GM04504 (cell line): ENCODE results near the gene HEATR3.
"Not testable (repeated sequence)": the region's sequence is repeated elsewhere in the genome, so short reads cannot be mapped to it uniquely, and the experiment has no call there.

Experiments
- DNase-seq: peaks from one replicate; pipeline ENCODE4 v3.0.0-alpha.2; 2012; ENCODE audit warnings: low read depth

Gene HEATR3

GRCh38 chr16:50099957-50100648, 34.3 kb downstream of the HEATR3 start:
- no peak for DNase-seq

DNA sequence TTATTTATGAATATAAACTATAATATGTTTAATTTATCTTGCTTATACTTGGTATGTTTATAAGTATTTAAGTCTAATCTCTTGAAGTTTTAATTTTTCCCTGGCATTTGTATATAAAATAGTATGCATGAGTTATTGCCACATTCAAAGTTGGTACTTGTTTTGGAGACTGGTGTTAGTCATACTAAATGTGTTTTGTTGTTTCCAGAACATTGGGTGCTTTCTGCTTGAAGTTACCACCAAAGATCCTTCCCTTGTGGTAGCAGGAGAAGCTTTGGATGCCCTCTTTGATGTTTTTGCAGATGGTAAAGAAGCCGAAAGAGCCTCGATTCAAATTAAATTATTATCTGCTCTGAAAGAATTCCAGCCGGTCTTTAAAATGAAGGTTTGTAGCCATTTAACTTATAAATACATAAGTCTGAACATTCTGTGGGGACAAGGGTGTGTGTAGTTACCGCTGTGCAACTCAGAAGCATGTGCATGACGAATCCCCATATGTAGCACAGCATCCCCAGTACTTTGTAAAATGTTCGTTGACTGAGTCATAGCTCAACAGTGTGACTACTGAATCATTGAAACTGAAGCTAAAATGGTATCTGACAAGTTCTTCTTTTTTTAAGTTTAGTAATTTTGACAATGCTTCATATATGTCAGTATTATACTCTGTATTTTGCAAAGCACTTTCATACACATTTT, 36.4 kb downstream of the HEATR3 start:
- DNase-seq, result peak; percentile 55

GRCh38 chr16:50103764-50104163, 38.0 kb downstream of the HEATR3 start:
- peak; percentile 38 for DNase-seq

- DNase-seq, result no peak
These were observed 48.8 kb downstream of the HEATR3 start for GRCh38 chr16:50114357-50115129.

- DNase-seq, result no peak
These were observed 54.9 kb downstream of the HEATR3 start for GRCh38 chr16:50120711-50121110.

DNA sequence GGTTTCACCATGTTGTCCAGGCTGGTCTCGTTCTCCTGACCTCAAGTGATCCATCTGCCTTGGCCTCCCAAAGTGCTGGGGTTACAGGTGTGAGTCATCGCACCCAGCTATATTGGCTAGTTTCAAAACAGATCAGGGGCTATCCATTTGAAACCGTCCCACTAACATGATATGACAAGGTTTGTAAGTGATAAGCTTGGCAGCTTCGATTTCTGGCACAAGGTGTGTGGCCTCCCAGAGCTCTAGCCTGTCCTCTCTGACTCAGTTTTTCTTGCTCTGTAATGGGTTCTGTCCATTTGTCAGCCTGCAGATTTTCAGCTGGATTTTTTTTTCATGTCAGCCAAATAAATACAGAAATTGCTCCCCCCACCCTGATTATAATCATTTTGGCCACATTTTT, 55.5 kb downstream of the HEATR3 start:
- no peak for DNase-seq

DNA sequence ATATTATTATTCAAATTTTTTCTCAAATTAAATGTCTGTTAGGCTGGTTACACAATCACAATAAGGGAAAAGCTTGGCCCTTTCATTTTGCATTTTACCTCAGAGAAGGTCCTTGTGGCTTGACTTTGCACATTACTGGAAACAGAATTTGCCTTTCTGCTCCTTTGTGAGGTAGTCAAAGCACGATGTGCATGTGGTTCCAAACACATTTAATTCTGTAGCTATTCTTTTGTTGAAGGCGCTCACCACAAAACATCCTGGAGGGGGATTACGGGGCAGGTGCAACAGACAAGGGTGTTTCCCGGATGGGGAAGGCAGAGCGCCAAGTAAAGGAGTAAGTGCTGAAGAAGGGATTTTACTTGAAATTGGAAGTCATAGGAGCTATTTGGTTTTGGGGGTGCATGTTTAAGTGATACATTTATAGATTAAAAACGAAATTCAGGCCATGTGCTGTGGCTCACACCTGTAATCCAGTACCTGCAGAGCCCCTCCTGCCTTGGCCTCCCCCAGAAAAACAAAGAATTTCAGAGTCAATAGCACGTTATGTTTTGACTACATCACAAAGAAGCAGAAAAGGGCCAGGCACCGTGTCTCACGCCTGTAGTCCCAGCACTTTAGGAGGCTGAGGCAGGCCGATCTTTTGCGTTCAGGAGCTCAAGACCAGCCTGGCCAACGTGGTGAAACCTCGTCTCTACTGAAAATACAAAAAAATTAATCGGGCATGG, 56.1 kb downstream of the HEATR3 start:
- no peak for DNase-seq

- DNase-seq, result no peak
These were observed 57.6 kb downstream of the HEATR3 start for GRCh38 chr16:50123417-50123816.

GRCh38 chr16:50124769-50125168, 59.0 kb downstream of the HEATR3 start:
- DNase-seq, result no peak

GRCh38 chr16:50126183-50126582, 60.4 kb downstream of the HEATR3 start:
- DNase-seq, result no peak

GRCh38 chr16:50132571-50132970, 66.8 kb downstream of the HEATR3 start:
- DNase-seq, result not testable (repeated sequence)

- DNase-seq, result no peak
These were observed 67.4 kb downstream of the HEATR3 start for GRCh38 chr16:50133214-50133613.

- DNase-seq, result no peak
These were observed 70.6 kb downstream of the HEATR3 start for GRCh38 chr16:50136399-50136798.

DNA sequence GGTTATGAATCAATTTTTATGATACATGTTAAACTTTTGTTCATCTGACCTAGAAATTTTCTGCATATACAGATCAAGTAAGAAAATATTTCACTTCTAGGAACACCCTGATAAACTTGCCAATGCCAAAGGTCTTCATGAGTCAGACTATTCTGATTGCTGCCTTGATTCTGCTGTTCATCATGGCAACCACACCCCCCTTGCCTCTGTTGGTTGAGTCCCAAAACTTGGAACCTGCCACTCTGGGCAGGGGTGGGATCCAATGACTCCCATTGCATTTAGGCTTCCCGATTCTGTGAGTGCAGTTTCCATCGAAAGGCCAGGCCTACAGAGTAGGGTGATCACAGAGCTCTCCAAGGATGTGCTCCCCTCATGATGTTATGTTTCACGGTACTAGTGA, 71.5 kb downstream of the HEATR3 start:
- no peak for DNase-seq

- DNase-seq, result no peak
These were observed 73.8 kb downstream of the HEATR3 start for GRCh38 chr16:50139580-50139979.

DNA sequence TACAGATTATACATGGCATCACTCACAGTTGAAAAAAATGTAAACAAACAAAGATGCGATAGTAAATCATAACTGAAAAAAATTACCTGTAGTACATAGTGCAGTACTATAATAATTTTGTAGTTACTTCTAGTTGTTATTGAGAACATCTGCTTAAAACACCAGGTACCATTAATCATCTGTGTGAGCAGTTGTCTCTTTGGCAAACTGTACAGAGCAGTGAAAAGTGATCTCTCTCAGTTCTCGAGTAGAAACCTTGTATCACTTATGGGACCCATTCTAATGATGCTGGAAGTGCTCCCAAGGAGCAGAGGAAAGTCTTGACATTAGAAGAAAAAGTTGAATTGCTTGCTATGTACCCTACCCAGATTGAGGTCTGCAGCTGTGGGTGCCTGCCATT, 78.4 kb downstream of the HEATR3 start:
- no peak for DNase-seq

- DNase-seq, result no peak
These were observed 81.0 kb downstream of the HEATR3 start for GRCh38 chr16:50146479-50147435.

DNA sequence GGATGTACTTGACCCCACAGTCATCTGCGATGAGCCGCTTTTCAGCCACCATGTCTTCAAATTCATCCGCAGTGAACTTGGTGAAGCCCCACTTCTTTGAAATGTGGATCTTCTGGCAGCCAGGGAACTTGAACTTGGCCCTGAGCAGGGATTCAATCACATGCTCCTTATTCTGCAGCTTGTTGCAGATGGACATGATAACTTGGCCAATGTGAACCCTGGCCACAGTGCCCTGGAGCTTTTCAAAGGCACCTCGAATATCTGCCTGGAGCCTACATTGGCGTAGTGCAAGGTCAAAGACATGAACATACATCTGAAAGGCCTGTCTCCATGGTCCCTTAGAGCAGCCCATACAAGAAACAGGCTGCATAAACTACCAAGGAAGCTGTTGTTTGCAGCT, 85.6 kb downstream of the HEATR3 start:
- no peak for DNase-seq

DNA sequence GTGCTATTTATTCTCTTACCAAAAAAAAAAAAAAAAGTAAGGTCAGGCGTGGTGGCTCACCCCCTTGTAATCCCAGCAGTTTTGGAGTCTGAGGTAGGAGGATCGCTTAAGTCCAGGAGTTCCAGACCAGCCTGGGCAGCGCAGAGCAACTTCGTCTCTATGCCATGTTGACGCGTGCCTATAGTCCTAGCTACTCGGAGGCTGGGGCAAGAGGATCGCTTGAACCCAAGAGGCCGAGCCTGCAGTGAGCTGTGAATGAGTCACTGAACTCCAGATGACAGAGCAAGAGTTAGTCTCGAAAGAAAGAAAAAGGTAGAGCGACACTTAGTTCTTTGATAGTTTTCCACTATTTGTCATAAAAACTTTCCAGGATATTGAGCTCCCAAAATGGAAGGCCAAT, 86.0 kb downstream of the HEATR3 start:
- no peak for DNase-seq

- DNase-seq, result no peak
These were observed 86.6 kb downstream of the HEATR3 start for GRCh38 chr16:50152351-50152806.
